Epithelial cell of proximal tubule (primary cell): ENCODE data around the gene PEX13. TPM values are rescaled to one million over a fixed set of nuclear protein-coding genes. Genes with fewer than 3 reads are reported as not detected.

ENCODE experiments used
- DNase-seq: peaks from one replicate; pipeline ENCODE4 v3.0.0-alpha.2; 2011; ENCODE audit warnings: low read depth
- H3K4me3 ChIP-seq: 2 replicates; pipeline ENCODE4 v1.5.1; 2011; ENCODE audit warnings: low read depth, mild to moderate bottlenecking, low read length
- total RNA-seq: library from RNA; depleted of rRNA; stranded (reverse); fragments of >200 nt; gene quantifications from 2 replicates; pipeline ENCODE4 v1.2.3, GENCODE V29; 2015
- TF ChIP-seq, protein P1 (sequence below): conservative IDR thresholded peaks from 2 replicates; pipeline ENCODE4 v1.5.1; 2012; ENCODE audit warnings: low read depth, mild to moderate bottlenecking, low read length

The PEX13 gene
- total RNA-seq, 1 donor from 2014 or later: 29.6 TPM

DNA sequence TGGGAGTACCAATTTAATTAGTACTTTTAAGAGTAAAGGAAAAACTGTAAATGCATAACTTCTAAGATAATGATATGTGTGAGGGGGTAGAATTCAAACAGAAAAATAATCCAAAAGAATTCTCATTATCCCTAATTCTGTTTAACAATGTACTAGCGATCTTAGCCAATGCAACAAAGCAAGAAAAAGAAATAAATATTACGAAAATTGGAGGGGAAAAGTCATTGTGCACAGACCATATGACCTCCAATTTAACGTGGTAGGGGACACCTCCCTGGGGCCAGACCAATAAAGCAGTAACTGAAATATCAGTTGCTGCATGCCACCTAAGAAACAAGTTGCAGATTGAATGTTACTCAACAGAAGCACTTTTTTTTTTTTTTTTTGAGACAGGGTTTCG is 25.9 kb upstream of the PEX13 start:
- TF ChIP-seq, protein P1, sequence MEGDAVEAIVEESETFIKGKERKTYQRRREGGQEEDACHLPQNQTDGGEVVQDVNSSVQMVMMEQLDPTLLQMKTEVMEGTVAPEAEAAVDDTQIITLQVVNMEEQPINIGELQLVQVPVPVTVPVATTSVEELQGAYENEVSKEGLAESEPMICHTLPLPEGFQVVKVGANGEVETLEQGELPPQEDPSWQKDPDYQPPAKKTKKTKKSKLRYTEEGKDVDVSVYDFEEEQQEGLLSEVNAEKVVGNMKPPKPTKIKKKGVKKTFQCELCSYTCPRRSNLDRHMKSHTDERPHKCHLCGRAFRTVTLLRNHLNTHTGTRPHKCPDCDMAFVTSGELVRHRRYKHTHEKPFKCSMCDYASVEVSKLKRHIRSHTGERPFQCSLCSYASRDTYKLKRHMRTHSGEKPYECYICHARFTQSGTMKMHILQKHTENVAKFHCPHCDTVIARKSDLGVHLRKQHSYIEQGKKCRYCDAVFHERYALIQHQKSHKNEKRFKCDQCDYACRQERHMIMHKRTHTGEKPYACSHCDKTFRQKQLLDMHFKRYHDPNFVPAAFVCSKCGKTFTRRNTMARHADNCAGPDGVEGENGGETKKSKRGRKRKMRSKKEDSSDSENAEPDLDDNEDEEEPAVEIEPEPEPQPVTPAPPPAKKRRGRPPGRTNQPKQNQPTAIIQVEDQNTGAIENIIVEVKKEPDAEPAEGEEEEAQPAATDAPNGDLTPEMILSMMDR: no peak
- no peak for DNase-seq

GRCh38 chr2:60992985-60993392 is 24.5 kb upstream of the PEX13 start:
- DNase-seq: no peak
- H3K4me3 ChIP-seq: no peak overlapping the region
- TF ChIP-seq, protein P1: no peak

More for the DNA sequence above, 25.9 kb upstream of the PEX13 start:
- H3K4me3 ChIP-seq: no peak overlapping the region

GRCh38 chr2:60994131-60994530 is 23.4 kb upstream of the PEX13 start:
- H3K4me3 ChIP-seq: no peak overlapping the region
- DNase-seq: no peak
- TF ChIP-seq, protein P1: no peak

- DNase-seq: no peak
- TF ChIP-seq, protein P1: peak; percentile 60
- H3K4me3 ChIP-seq: no peak overlapping the region
These were observed 18.6 kb upstream of the PEX13 start for GRCh38 chr2:60998628-60999545.

- H3K4me3 ChIP-seq: no peak overlapping the region
- DNase-seq: no peak
- TF ChIP-seq, protein P1: no peak
These were observed 11.8 kb upstream of the PEX13 start for GRCh38 chr2:61005736-61006135.

- TF ChIP-seq, protein P1: no peak
- no peak for DNase-seq
- H3K4me3 ChIP-seq: no peak overlapping the region
These were observed 10.9 kb upstream of the PEX13 start for GRCh38 chr2:61006486-61007105.

DNA sequence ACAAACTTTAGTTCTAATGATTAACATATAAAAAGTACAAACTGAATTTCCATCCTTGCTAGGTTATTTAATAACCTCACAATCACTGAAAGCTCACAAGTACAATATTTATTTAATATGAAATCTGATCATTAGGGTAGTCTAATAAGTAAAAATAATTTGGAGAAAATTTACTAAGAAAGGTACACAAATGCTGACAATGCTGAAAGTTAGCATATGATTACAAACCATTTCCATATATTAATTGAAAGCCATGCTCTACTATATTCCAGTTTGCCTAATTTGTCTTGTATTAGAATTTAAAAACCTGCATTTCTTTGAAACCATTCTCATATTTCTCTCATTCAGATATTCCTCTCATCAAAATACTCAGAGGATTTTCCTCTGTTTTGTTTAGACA is 8.2 kb upstream of the PEX13 start:
- TF ChIP-seq, protein P1: no peak
- H3K4me3 ChIP-seq: no peak overlapping the region
- DNase-seq: no peak
